ENCODE results near the gene CDH13.

The CDH13 gene

DNA sequence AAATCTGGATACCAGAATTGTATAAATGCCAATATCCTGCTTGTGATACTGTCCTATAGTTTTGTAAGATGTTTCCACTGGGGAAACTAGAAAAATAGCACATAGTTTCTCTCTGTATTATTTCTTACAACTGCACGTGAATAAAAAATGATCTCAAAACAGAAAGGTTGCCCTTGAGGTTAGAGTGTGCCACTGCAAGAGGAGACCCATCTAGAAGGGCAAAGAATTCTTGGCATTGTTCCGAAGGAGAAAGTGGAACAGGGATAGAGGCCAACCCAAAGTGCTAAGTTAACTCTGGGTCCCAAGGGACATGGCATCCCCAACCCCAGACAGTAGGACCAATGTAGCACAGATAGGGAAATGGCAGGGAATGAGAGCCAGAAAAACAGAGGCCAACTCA lies 703.5 kb downstream of the CDH13 start:
- no peak for DNase-seq

DNA sequence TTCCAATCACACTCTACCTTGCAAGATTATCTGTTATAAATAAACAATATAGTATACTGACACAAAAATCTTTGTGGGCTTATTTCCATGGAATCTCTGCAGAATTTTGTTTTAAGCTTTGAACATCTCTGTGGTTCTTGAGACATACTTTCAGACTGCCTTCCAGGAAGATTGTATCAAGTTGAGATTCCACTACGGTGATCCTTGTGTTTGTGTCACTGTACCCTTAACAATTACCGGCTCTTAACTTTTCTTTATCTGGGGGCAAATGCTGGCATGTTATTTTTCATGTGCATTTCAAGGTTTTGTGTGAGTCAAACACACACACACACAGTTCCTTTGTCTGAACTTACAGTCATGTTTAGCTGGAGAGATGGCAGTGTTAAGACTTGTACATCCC lies 708.3 kb downstream of the CDH13 start:
- no peak for DNase-seq

DNA sequence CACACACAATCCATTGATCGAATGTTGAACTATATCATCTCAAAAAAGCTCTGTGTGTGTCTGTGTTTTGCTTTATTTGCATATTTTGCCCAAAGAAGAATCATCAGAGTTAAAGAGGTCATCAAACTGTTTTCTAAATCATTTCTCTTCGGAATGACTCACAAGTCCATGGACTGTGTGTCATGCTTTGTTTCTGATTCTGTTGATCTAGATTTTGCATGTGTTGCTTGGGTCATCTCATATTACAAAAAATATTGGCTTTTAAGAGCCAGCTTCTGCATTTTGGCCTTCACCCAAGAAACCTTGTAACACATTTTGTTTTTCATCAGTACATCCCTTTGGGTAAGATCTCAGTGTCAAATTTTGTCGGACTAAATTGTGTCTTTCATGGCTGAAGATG lies 709.8 kb downstream of the CDH13 start:
- DNase-seq, result no peak

DNA sequence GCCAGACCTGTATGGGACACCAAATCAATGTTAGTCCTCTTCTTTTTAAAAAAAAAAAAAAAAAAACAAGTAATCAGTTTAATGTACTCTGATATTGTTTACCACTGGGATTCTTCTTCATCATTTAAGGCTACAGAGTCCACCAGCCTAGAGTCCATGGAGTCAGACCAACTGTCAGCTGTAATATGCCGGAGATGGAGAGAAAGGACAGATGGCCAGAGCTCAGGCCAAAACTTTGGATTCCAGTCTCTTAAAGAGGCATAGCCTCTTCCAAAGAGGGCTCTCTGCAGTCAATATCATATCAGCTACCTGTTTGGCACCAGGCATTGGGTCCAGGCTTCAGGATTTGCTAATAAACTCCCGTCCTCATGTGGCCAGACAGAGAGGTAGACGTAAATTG lies 711.4 kb downstream of the CDH13 start:
- peak; percentile 59 to 71 for DNase-seq

DNA sequence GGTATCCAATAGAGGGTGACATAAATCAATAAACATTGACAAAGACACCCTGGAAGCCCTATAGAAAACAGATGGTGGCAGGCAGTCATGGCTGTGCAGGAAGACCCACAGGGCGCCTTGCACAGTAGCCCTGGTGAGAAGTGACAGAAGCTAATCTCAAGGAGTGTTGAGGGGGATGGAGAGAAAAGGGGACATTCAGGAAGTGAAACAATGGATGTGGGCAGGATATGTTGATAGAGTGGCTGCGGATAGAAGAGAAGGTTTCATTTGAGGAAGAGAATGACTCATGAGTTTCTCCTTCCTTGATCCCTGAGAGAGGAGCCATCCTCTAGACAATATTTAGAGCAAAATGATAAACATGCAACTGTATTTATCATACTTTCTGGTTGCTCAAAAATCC lies 712.2 kb downstream of the CDH13 start:
- DNase-seq, result no peak

DNA sequence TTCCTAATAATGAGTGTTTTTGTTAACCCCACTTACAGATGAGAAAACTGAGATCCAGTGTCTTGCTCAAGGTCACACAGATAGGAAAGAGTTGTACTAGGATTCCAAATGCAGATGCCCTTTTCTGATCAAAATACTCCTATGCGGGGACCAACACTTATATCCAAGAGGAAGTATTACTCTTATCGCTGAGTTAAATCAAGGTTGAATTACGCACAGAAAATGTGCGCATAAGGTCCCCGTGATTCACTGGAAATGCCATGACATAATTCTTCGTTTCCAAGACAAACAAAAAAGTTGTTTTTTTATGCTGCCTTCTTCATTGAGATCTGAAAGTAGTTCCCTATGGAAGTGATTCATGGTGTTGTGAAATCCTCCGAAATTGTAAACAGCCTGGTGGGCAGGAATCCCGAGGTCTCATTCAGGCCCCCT lies 717.2 kb downstream of the CDH13 start:
- DNase-seq, result no peak

DNA sequence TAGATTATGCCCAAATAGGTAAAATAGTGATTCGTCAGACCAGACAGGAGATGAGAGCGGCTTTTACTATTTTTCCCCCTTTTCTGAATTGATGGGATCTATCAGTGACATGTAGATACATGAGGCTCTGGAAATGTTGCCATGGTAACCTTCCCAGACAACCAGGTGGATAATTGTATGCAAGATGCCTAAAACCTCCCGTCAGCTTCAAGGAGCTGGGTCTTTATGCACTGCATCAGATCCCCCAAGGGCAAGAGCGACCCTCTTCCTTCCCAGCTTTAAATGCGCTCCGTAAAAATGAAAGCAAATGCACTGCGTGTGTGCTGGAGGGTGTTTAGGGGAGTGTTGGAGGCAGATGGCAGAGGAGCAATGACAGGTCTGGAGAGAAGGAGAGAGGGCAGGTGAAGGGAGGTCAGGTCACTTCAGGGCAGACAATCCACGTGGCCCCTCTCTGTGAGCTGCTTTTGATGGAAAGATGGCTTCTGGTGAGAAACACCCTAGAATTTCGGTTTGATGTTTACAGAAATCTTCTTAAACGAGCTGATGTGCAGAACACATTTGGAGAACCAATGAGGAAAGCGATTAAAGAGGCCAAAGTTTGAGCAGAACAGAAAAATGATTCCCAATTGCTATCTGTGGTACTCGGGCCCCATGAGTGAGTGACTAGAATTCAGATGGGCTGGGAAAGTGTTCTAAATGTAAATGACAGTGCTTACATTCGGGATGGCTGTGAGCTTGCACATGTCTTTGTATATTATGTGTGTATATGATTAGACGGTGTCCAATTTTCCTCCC lies 719.3 kb downstream of the CDH13 start:
- DNase-seq, result no peak

DNA sequence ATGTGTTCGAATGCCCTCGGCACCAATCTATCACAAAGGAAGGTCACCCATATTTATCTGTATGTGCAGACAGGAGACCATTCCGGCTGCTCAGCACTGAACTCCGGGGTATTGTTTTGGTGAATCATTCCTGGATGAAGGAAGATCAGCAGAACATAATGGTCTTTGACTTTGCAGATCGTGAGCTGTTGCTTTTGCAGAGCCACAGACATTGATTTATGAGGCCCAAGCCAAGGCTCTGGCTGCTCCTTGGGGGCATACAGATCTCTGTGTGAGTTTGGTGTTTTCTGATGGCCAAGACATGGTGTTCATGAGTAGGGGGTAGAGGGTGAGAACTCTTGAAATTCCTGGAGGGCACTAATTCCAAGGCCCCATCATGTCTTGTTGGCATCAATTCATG lies 722.2 kb downstream of the CDH13 start:
- DNase-seq, result no peak

DNA sequence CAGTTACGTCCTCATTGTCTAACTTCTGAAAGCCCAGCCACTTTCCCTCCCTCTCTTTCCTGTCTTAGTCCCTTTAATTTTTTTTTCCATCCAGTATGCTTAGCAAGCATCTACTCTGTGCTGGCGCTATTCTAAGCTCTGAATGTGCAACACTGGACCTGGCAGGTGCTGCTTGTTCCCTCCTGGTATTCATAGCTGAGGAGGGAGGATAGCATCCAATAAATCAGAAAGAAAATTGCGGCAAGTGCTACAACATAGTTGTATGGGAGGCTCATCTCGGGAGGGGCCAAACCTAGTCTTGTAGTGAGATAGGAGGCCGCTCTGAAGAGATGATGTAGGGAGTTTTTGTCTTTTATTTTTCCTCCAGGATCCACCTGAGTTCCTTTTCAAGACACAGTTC lies 723.7 kb downstream of the CDH13 start:
- no peak for DNase-seq

DNA sequence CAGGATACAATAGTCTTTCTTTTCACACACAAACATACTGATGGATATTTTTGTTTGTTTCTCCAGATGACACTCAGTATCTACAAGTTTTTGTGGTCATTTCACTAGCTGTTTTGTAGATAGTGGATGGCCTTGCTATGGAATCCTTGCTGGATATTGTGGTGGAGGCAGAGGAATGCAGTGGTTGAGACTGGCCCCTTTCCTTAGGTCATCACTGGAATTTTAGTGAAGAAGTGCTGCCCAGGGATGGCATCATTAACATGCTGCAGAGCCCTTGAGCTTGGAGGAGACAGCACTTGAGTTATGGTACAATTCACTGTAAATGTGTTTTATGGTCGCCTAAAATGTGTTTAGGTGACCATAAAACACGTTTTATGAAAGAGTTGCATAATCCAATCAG lies 725.1 kb downstream of the CDH13 start:
- no peak for DNase-seq

DNA sequence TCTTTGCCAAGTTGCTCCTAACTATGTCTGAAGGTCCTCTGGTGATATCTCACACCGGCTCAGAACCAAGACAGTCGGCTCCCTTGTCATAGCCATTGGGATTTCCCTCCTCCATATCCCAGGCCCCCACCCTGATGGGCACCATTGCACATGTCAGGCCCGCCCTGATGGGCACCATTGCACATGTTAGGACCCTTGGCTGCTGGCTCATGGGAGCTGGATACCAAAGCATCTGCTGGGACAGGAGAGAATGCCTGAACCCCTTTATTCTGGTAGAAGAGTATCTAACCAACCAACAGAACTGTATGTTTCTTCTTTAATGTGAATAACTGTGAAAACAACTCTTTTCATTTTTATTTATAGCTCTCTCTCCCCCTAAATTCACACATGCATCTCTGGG lies 726.5 kb downstream of the CDH13 start:
- no peak for DNase-seq

DNA sequence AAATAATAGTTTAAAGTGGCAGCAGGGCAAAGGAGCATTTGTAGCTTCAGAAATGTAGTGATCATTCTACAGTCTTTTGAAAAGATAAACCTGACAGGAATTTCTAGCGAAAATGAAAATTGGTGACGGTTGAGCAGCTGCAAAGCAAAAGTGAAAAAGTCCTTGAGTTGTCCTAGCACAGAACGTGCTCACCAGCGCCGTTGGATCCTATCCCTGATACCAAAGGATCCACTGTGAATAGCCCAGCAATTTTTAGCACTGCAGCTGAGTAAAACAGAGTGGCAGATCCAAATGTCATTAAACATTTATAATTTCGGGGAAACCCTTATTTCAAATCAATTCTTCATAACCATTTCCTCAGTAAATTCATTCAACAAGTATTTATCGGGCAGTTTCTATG lies 727.2 kb downstream of the CDH13 start:
- no peak for DNase-seq

DNA sequence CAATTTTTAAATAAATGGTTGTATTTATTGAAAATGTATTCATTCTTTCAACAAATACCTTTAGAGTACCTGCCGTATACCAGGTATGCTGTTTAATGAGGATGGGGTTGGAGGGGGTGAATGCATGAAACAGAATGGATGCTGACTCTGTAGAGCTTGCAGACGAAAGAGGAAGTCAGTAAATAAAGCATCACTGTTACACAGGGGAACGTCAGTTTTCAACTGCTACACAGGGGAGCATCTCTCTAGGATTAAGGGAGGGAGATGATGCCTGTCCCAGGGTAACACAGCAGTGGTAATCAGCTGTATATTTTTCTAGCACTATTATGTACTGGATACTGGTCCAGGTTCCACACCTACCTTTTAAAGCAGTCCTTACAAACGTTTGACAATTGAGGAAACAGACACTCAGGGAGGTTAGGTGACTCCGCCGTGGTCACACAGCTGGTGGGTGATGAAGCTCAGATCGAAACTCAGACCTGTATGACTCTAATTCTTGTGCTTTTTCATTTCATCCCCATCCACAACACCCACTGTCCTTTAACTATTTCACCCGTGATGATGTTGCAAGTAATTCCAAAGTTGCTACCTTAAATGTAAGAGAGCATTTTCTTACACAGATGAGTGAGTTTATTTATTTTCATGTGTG lies 728.9 kb downstream of the CDH13 start:
- no peak for DNase-seq

DNA sequence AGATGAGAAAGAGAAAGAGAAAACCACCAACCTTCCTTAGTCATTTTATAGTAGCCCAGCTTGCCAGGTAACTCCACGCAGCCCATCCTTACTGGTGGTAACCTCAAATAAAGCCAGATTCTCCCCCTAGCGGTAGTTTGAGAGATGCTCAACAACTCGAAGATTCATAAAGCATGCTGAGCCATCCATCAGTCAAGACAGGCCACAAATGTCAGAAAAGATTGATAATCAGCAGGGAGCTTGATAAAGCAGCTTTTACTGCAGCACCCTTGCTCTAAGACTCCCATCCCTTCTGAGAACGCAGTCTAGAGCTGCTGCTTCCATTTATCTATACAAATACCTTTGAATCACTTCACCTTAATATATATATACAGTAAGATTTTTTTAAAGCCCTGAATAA lies 729.5 kb downstream of the CDH13 start:
- DNase-seq, result no peak

DNA sequence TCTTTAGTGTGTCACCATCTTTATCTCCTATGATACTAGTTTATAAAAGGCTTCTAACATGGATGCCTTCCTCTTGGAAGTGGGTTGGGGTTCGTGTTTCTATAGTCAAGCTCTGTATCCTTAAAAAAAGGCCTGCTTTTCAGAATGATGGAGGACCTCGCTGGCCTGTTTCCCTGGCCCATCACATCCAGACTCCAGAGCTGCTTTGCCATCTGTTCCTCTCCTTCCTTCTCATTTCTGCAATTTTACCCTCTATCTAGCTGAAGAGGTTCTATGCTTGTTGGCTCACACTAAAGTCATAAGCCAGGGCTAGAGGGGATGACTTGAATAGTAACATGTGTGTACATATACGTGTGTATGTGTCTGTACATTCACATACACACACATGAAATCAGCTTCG lies 730.2 kb downstream of the CDH13 start:
- DNase-seq, result peak in 1 of 2 experiments; percentile 78

DNA sequence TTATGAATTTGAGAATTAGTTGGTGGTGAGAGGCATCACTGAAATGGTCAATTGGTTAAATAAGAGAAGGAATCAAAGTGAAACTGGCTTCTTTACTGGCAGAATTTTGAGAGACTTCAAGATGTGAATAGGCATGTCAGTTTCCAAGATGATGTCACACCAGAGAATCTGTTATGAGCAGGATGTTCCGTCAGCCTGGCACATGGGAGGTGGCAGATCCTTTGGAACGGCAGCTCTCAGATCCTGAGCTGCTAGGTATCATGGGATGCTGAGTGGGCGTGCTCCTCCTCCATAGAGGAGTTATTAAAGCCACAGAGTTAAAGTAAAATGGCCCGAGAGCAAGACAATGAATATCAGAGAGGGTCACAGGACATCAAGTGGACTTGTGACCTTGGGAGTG lies 736.8 kb downstream of the CDH13 start:
- no peak for DNase-seq

DNA sequence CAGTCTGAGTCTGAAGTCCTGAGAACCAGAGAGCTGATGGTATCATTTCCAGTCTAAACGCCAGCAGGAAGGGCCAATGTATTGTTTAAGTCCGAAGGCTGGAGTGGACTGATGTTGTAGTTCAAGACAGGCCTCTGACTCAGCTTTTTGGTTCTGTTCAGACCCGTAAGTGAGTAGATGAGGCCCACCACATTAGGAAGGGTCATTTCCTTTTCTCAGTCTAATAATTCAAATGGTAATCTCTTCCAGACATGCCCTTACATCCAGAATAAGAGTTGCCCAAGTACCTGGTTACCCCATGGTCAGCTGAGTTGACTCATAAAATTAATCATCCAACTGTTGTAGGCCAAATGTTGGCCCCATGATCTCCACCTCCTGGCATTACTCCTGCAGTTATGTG lies 738.4 kb downstream of the CDH13 start:
- no peak for DNase-seq

DNA sequence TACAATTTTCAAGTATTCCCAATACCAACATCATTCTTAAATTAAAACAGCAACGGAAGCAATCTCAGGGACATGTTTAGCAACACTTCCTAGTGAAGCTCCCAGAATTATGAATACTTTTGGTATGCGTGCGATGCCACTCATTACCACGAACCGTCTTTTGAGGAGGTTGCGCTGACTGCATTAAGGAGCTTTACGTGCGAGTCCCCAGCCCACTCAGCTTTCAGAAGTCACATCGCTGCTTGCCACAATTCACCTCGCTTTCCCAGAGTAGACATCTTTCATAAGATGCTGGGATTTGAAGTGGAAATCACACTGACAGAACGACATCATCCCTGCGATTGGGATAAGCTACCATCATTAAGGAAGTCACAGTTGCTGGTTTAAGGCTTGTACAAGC lies 739.5 kb downstream of the CDH13 start:
- no peak for DNase-seq

DNA sequence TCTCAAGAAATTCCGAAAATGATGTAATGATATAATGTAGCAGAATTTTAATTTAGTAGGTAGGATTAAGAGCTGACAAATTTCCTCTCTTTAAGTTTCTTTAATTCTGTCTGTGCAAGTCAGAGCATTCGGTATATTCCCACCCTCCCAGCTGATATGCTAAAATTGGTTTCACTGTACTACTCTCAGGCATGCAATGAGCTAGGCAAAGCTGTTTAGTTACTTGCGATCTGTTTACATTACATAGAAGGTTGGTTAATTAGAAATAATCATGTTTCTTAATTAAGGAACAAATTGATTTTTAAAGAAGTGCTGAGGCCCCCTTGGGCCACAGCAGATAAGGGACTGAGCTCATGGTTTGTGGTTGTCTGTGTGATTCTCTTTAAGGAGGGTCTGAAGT lies 748.2 kb downstream of the CDH13 start:
- no peak for DNase-seq

DNA sequence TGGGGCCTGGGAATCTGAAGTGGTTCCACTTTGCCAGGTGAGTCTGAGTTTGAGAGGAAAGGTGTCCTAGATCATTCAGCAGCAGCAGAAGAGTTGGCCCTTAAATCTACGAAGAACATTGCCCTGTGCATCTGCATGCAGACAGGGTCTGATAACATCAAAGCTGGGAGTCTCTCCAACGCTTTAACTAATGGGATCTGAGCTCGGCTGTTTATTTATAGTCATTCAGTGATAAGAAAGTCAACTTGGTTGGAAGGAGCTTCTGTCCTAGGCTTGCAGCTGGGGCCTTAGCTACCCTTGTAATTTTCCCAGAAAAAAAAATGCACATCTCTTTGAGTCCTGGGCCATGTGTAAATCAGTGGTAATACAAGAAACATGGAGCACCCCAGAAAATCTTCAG lies 763.0 kb downstream of the CDH13 start:
- DNase-seq, result no peak

DNA sequence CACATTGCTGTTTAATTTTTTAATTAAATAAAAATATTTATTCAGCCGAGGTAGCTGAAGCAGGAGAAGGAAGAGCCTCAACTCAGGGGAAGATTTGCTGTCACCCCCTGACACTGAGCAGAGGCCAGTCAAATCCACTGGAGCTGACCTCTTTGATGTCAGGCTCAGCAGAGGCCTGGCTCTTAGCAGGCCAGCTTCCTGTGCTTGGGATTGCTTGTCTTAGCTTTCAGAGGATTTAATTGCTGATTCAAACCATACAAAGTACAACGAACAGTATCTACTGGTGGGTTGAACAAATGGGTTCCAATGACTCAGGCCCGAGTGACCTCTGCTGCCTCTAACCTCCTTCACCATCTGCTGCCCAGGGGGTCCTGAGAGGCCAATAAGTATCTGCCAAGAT lies 764.0 kb downstream of the CDH13 start:
- no peak for DNase-seq

DNA sequence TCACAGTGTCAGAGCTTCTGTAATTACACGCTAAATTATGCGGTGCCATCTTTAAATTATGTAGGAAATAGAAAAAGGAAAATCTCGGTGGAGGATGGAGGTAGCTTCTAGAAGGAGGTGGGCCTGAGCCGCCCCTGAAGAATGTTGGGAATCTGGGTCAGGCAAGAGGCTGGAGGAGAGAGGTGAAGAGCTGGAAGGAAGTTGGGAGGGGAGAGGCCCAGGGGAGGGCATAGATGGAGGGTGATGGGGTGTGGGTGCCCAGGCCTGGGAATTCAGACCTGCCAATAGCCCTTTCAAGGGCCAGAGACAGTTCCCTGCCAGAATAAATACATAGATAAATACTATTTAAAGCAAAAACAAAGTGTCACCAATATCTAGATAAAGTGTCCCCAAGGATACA lies 766.0 kb downstream of the CDH13 start:
- DNase-seq, result no peak

DNA sequence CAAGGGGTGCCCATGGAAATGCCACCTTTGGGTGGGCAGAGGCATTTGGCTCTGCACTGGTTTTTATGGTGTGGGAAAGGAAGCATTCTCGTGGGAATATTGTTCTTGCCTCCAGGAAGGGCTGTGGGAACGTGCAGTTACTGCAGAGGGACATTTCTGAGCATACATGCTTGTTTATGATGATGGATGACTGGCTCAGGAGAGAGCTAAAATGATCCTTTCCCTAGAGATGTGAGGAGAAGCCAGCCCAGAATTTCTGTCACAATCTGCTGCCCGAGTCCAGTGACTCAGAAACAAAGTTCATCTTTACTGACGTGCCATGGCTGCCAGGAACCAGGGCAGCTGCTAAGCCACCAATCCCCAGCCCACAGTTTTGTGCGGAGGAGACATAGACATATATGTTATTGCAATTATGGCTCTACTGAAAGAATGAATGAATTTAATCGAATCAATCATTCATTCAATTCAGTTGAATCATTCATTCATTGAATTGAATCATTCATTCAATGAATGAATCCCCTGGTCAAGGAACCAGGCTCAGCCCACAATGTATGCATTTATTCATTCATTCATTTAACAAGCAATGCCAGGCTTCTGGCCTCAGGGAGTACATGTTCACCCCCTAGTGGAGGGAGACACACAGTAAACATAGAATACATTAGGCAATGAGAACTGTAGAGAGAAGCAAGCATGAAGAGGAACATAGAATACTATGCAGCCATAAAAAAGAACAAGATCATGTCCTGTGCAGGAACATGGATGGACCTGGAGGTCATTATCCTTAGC lies 766.6 kb downstream of the CDH13 start:
- no peak for DNase-seq

All from cerebellar nuclear complex (tissue), 1 donor.